DMS 273 treated with DMSO at 0.1 percent for 48 hours (cell line): ENCODE data around the gene CAMKMT.
A peak's percentile ranks its signal among the peaks of the same experiment; 100 is the strongest.

ENCODE experiments used
- DNase-seq: peaks from one replicate; lab custom pipeline; 2025; lab: John Stamatoyannopoulos, UW

Gene CAMKMT

DNA sequence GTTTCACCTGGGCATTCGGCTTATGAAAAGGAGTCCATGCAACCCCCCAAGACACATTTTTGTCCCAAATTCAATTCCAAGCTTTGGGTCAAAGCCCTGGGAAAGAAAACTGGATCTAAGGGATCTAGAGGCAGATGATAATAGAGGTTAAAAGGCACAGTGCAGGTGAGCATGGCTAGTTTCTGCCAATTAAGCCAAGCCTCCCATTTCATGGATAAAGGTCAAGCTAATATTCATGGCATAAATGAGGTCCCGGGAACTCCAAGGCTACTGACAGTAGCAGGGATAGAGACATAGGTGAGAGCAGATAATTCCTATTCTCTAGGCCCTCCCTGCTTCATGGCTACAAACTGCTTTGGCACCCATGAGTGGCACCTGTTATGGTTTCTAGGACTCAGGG, 83.1 kb downstream of the CAMKMT start:
- no peak for DNase-seq

DNA sequence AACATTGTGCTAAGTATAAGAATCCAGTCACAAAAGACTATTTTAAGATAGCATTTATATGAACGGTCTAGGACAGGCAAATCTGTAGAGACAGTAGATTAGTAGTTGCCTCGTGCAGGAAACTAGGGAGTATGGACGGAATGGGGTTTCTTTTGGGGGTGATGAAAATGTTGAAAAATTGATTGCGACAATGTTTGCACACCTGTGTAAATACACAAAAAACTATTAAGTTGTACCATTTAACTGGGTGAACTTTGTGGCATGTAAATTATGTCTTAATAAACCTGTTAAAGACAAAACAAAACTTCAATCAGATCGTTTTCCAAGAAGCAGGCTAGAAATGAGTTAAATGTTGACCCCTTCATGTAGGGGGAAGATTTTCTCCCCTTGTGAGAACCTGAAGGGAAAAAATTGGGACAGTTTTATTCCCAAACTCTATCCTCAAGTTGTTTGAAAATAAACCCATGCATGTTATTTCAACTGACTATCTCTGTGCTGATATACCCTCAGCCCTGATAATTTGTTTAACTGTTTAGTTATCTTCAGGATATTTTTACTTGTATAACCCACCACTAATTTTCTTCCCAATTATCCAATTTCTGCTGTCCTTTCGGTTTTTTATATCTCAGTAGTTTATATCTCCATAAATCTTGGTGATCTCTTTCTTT, 87.2 kb downstream of the CAMKMT start:
- no peak for DNase-seq

DNA sequence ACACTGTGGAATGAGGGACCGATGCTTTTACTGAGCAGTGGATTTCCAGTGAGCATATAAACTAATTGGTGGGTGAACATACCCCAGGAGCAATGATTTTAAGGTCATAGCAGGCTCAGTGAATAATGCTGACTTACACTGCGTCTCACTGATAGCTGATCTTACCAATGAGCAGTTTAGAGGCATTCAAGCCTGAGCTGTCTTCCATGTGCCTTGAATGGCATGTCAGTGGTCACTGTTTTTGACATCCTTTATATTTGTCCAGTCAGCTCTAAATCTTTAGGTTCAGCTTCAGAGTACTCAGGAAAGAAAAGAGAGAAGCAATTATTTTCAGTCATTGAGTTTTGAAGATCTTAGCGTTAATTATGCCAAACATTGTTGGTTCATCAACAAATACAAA, 88.3 kb downstream of the CAMKMT start:
- no peak for DNase-seq

DNA sequence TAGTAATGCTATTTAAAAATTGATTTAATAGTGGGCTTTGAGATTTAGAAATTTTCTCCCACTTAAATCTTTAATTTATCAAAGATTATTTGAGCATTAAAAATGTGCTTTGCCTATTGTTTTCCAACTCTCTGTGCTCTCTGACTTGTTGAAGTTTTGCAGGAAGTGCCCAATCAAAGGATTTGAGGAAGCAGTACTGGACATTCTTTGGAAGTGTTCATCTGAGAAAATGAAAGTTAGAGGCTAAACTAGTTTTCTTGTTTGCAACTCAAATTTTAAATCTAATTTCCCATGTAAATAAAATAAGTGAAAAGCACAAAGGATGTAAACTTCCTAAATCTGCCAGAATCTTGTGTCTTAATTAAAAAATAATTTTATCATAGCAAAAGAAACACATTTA, 89.1 kb downstream of the CAMKMT start:
- DNase-seq, result no peak

DNA sequence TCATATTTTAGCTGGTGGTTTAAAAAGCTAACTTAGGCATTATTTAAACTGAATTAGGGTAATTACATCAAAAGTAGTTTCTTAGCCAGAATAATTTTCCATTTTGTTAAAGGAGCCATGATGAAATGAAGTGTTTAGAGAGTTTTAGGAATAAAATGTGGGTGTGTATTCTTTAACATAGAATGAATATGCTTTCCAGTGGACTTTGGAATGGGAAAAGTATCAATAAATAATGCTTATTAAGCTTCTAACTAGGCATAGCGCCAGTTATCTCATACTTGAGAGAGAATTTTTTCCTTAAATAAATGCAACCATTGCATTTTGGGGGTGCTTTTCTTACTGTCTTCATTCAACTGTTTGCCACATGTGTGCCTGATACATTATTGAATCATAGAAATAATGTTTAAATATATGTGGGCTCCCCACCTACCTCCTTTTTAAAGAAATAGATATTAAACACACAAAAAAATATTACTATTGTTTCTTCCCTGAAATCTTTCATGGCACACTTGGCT, 90.4 kb downstream of the CAMKMT start:
- DNase-seq, result no peak

DNA sequence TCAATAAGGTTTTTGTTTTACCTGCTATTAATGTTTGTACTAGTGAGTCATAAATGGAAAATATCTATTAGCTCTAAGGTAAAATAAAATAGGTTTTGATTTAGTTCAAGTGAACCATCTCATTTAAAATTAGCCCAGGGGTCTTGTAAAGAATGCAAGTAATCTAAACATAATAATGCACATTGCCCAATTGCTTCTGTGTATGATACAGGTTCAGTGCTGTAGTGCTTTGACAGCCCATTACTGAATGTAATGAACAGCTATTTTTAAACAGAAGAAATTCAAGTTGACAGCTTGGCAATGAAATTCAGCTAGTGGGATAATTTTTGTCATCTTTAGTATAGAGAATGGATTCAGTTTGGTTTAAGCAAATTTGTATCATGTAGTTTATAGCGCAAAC, 91.5 kb downstream of the CAMKMT start:
- no peak for DNase-seq

DNA sequence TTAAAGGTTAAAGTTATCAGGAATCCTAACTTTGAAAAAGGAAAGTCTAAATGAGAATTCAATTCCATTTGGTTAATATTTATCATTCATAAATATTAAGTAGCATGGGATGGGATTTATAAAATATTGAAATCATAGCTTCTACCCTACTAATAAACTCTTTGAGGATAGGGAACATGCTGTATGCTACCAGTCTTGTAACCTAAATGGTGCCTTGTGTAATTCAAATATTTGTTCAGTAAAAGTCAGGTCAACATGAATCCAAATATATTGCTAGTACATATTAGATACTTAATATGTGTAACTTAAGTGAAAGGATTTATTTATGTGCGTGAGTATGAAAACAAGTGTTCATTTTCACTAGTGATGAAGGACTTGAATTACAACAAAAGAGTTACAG, 94.1 kb downstream of the CAMKMT start:
- DNase-seq, result no peak

DNA sequence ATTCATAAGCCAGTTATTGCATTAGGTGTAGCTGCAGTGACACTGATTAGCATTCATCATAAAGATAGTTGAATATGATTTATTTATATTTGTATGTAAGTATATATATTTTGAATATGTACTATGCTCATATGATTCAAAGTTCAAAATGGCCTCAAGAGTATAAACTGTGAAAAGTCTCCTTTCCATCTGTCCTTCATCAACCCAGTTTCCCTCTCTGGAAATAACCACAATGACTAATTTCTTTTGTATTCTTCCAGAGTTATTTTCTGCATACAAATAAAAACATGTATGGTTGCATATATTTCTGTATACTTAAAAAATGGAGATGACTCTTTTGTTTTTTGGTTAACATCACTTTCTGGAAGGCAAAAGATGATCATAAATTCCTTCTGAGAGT, 95.2 kb downstream of the CAMKMT start:
- no peak for DNase-seq

DNA sequence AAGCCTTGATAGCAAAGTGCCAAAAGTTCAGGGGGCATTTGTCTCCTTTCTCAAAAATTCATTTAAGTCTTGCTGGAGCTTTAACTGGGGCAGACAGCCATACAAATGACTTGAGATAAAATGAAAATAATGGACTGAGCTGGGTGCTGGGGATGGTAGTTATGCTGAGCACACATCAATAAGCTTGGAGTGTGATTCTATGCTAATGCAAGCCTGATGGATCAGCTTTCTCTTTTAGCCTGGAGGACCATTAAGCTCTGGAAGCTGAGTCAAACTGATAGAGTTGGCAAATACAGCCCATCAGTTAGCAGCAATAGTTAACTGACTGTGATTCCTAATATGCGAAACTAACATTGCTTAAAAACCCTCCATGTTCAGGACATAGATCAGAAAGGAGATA, 98.0 kb downstream of the CAMKMT start:
- no peak for DNase-seq

DNA sequence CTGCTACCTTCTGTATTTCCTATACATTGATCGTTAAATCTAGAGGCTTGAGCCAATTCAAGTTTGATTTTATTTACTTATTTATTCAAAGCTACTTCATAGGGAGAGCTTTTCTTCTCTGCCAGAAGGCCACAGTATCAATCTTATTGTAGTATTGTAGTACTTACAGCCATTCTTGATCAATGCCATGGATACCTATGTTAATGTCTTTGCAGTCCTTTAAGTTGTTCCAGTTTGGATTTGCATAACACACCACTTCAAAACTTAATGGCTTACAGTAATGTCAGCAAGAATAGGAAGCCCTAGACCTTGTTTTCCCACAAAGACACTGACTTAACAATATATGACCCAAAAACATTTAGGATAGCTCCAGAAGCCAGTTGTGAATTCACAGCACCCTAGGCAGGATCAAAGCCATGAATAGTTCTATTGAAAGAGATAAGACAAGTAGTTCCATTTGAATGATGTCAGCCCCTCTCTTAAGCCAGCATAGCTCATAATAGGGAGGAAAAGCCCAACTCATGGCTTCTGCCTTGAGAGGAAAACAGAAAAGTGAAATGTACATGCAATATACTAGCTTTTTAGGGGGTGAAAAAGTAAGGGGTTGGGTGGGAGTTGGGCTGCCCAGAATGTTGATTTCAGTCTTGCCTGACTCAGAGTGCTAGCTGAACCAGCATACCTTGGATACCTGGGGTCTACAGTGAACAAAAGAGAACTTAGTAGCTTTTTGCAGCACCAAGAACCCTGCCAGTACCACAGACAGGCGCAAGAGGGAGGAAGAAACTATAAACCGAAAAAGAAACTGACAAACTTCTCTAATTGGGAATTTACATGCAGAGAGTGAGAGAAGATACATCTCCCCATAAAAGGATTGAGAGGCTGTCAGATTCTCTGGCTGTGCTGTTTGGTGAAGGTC, 101.4 kb downstream of the CAMKMT start:
- DNase-seq, result no peak

DNA sequence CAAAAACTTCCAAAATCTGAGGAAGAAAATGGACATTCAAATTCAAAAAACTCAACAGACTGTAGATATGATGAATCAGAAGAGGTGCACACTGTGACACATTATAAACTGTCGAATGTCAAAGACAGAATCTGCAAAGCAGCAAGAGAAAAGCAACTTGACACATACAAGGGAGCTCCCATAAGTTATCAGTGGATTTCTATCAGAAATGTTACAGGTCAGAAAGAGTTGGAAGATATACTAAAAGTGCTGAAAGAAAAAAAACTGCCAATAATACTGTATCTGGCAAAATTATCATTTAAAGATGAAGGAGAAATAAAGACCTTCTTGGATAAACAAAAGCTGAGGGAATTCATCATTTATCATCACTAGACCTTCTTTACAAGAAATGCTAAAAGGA, 102.7 kb downstream of the CAMKMT start:
- DNase-seq, result no peak

DNA sequence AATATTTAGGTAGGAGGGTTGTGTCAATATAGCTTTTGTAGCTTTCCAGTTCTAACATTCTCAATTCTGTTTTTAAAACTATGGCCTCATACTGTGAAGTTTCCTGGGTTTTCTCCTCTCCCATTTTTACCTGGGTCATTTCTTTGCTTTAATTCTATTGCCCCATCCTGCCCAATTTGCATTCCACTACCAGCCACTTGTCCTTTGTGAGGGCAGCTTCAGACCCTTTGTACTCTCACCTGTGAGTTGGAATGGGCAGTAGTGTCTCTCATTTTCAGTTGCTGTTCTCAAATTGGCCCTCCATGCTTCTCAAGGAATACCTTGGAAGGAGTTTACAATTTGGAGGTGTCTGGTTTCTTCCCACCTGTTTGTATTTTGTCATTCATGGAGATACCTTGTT, 108.4 kb downstream of the CAMKMT start:
- DNase-seq, result no peak

DNA sequence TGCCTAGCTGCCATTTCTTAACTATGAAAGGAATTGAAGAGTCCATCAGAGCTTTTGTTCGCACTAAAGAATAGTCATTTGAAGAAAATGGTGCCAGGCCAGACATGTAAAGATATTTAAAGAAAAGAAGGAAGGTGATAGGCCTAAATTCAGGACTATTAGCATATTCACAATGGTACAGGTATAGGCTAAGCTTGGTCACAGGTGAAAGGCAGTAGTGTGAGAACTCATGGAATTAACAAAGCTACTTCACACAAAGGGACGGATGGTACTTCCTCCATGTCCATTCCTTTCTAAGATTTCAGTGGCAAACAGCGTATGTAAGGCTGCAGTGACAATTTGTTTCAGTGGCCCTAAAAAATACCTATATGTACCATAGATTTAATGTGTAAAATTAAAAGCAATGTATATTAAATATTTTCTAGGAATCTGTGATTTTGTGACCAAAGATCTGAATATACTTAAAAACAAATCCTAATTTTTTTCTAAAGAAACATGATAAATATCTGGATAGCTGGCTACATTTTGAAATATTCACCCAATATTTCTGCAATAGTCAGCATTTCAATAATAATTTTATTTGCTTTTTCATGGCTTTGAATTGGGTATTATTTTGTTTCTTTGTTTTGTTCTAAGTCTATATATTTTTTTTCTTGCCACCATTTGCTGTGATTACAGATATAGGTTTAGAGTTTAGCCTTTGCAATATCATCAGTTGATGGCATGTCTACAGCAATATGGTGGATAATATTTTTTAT, 116.1 kb downstream of the CAMKMT start:
- no peak for DNase-seq

DNA sequence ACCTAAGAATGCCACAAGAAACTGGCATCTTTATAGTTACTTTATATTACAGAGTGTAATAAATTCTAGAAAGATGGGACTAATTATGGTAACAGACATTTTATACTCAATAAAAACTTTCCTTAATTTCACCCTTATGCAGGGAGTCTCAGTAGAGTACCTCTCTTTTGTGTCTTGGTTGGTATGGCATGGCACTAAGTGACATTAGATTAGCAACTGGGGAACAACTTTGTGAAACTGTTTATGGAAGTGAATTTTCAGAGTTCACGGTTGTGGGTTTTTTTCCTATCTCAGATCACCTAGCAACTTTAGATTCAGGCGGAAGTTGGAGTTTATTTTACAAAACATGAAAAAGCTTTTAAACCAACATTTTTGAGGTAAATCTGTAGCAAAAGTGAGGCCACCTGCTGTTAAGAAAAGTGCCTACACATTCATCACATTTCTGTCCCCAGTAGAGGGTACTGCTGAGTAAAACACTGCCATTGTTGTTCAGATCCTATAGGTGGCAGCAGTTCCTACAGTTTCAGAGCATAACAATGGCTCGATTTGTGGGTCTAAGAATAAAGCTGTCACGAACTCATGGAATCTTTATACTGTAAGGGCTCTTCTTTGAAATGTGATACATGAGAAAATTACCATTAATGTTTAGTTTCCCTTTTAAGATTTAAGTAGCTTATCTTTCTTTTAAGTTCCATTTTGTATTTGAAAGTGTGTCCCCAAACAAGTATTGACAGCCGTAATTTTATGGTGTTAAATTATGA, 117.6 kb downstream of the CAMKMT start:
- peak; percentile 65 for DNase-seq

DNA sequence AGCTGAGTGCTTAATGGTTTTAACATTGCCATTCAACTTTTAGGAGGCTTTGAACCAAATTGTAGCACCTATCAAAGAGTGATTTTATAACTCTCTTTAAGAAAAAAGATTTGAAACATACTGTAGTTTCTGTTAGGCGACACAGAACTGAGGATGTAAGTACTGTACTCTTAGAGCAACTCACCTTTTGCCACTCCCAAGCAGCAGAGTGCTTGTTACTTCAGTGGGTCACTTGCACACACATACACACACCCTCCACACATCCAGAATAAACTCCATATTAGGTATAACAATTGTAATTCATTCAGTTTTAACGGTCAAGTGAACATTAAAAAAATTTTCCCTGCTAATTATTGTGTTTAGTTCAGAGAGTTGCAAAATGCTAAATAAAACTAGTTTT, 118.3 kb downstream of the CAMKMT start:
- no peak for DNase-seq

DNA sequence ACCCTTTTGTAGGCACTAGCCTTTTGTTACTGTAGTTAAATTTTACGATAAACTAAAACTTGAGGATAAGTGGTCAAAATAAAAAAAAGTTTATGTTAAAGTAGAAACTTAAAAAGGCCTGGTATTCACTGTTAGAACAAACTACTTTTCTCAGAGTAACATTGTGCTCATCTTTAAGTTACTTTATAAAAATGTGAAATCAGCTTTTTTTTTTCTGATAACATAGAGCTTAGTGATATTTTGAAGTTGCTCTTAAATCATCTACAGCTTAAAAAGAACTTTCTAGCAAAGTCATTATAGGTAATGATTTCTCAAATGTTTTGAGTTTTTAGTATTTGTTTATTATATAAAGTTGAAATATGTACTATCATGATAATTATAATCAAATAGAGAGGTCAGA, 125.3 kb downstream of the CAMKMT start:
- no peak for DNase-seq

DNA sequence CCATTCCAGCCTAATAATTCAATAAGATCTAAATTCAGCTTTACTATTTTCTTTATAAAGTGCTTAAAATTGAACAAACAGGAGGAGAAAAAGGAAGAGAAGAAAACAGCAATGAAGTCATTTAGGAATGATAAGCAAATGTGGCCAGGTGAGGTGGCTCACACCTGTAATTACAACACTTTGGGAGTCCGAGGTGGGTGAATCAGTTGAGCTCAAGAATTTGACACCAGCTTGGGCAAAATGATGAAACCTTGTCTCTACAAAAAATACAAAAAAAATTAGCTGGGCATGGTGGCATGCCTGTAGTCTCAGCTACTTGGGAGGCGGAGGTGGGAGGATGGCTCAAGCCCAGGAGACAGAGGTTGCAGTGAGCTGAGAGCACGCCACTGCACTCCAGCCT, 129.0 kb downstream of the CAMKMT start:
- no peak for DNase-seq

DNA sequence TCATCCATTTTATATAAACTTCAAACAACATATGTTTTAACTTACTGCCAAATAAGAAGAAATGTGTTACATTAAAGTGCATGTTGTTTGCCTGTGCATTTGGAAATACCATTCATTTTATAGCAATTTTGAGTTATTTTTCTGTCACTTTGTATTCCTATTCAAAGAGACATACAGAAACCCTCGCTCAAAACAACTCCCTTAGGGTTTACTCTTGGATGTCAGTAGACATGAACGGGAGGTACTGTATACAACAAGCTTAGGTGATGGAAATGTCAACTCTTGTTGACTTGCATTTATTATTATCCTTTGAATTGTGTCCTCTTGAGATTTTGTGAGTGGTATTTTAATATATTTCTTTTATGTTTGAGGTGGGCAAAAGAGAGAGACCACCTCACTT, 132.3 kb downstream of the CAMKMT start:
- no peak for DNase-seq

DNA sequence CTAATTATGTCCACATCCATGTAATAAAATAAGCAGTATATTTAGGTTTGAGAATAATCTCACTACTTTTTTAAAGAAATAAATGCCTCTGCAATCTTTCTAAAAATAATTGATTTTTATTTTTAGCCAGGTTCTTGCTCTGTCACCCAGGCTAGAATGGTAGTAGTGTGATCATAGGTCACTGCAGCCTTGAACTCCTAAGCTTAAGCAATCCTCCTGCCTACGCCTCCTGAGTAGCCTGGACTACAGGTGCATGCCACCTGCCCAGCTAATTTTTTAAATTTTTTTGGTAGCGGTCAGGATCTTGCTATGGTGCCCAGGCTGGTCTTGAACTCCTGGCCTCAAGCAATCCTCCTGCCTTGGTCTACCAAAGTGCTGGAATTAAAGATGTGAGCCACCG, 133.3 kb downstream of the CAMKMT start:
- no peak for DNase-seq

DNA sequence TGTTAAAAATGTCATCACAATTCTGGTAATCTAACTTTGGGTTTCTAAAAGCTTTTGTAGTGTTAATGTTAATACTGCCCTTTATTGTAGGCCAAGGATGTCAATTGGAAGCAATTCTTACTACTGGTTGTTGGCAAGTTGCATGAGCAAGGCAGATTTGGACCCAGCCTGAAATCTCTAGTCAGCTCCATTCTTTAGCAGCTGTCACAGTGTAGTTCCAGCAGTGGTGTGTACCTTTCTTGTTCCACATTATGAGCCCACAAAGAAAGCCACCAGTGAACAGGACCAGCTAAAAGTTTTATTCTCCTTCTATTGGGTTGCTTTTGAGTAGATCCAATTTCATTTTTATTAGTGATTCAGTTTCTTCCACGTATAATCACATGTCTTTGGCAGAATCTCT, 133.8 kb downstream of the CAMKMT start:
- no peak for DNase-seq

DNA sequence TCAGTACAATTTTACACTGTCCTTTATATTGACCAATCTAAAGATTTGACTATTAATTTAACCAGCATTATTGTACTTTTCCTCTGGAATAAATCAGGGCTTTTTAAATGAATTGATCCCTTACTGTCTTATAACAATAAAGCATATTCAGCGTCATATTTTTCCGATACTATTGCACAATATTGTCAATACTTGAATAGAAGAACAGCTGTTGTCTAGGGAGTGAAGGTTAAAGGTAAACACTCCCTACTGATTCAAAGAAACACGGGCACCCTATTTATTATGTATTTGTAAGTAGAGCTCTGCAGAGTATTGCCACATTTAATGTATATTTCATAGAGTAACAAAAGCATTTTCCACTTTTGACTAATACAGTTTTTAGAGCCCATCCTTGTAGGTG, 134.4 kb downstream of the CAMKMT start:
- no peak for DNase-seq

DNA sequence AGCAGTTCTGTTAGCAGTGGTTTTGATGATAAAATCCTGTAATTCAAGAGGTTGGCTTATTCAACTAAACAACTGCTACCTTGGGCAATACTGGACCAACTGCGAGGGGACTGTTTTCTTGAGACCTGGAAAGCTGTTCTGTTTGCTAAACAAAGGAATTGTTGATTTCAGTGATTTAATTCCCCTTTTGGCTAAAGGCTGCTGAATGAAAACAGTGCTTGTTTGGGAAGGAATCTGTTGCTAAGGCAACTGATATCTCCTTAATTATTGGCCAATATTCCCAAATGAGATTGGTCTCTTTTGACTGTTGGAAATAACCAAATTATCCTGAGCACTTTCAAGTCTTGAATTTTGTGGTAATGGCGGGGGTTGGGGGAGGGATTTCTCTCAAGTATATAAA, 136.8 kb downstream of the CAMKMT start:
- DNase-seq, result no peak
